NCI-H748 (cell line): ENCODE measurements around the gene KDF1.

Source experiments
- DNase-seq: peaks from one replicate; lab custom pipeline; 2025; ENCODE audit not compliant: unreplicated experiment; lab: John Stamatoyannopoulos, UW

The KDF1 gene

DNA sequence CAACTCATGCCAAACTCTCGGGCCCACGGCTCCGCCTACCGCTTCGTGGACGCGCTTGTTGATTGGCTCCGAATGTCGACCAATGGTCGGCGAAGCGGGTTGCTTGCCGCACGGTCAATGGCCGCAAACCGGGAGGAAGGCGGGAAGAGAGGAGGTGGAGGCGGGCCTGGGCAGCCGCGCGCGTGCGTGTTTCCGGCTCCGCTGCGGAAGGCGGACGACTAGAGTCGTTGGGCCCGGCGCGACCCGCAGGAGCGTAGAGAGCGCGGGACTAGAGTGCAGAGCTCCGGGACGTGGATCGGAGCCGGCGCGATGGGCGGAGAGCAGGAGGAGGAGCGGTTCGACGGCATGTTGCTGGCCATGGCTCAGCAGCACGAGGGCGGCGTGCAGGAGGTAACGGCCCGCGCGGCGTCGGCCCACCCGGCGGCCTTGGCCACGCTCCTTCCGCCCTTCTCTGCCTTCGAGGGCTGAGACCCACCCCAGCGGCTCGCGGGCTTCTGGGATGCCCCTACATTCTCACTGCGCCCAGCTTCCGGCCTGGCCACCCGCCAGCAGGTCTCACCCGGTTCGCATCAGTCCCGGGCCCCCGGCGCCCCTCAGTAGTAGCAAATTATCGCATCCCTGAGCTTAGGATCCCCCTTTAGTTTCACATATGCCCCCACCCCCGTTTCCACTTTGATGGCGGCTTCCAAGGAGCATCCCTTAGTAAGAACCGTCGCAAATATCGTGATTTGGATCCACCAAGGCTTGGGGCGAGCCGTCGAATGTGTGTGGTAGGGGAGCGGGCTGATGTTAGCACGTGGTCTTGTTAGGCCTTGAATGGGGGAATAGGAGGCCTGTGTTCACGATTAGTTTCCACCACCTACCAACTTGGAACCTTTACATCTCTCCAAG is 38.5 kb downstream of the KDF1 start, which contains the start of gene NUDC:
NUDC (plus strand) TSS at position 204 of the 891 bp plus-strand sequence; CDS start at position 310, 106 bp downstream.
- DNase-seq: peak; percentile 96

DNA sequence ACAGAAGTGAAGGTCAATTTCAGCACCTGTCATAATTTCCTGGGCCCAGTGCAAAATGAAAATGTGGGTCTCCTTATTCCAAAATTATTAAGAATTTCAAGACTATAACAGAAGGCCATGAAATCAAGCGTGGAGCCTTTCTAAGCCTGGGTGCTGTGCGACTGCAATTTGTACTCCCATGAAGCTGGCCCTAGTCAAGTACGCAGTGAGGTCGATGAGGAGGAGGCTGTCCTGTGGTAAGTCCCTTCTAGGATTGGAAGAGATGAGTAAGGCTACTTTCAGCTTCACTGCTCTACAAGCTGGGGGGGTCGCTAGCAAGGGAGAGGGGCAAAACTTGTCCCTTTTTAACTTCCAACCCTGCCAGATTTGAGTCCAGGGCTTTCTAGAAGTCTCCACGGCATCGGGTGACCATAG is 39.1 kb downstream of the KDF1 start:
- no peak for DNase-seq

GRCh38 chr1:26915204-26915842 is 44.9 kb downstream of the KDF1 start:
- no peak for DNase-seq

GRCh38 chr1:26913754-26914619 is 46.3 kb downstream of the KDF1 start, which contains the start of gene NR0B2:
Gene NR0B2, minus strand, starts transcription at chr1:26913975. Its CDS starts 35 bp downstream, at chr1:26913940.
- peak; percentile 97 for DNase-seq

DNA sequence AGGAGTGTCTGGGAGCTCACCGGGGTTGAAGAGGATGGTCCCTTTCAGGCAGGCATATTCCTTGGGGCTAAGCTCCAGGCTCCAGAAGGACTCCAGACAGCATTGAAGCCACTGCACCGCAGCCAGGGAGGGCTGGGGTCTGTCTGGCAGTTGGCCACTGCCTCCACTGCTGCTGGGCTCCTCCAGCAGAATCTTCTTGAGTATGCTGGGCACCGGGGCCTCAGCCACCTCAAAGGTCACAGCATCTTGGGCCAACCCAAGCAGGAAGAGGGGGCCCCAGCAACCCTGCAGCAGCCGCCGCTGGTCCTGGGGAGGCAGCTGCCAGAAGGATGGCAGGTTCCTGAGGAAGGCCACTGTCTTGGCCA is 46.9 kb downstream of the KDF1 start:
- DNase-seq: no peak

DNA sequence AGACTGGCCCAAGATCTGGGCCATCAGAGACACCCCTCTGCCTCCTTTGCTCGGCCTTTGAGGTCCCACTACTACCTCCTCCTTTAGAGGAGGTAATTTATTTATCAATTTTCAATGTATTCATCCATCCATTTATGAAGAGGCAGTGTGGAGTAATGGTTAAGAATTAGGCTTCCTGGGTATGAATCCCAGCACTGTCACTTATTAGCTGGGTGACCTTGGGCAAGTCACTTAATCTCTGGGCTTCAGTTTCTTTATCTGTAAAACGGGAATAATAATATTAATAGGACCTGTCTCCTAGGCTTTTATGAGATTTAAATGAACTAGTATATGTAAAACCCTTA is 48.1 kb downstream of the KDF1 start:
- DNase-seq: no peak

DNA sequence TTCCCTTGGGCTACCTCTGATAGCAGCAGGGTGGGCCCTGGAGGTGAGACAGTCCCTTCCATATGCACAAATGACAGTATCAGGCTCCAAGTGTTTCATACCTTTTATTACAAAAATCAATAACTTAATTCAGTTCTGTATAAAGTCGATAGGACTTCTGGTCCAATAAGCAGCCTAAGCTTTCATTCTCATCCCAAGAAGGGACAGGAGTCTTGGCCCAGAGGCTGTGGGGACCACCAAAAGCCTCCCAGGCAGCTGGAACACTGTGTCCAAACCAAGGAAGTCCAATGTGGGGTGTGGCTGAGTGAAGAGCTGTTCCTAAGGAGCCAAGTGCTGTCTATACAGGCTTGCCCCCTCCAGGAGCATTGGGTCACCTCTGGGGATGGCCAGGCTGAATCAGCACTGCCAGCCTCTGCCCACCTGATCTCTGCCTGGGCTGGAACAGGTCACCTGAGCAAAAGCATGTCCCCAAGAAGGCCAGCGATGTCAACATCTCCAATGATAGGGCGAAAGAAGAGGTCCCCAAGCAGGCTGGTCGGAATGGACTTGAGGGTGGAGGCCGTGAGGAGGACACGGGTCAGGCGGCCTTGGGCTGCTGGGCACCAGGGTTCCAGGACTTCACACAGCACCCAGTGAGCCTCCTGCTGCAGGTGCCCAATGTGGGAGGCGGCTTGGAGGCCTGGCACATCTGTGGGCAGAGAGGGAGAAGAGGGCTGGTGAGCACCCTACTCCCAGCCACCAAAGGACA is 48.7 kb downstream of the KDF1 start:
- DNase-seq: no peak

GRCh38 chr1:26910343-26911160 is 49.7 kb downstream of the KDF1 start:
- DNase-seq: no peak

- no peak for DNase-seq
These were observed 50.3 kb downstream of the KDF1 start for GRCh38 chr1:26909951-26910342.

GRCh38 chr1:26907071-26907917 is 53.0 kb downstream of the KDF1 start:
- peak; percentile 69 for DNase-seq

GRCh38 chr1:26900815-26901511 is 59.3 kb downstream of the KDF1 start:
- DNase-seq: no peak

DNA sequence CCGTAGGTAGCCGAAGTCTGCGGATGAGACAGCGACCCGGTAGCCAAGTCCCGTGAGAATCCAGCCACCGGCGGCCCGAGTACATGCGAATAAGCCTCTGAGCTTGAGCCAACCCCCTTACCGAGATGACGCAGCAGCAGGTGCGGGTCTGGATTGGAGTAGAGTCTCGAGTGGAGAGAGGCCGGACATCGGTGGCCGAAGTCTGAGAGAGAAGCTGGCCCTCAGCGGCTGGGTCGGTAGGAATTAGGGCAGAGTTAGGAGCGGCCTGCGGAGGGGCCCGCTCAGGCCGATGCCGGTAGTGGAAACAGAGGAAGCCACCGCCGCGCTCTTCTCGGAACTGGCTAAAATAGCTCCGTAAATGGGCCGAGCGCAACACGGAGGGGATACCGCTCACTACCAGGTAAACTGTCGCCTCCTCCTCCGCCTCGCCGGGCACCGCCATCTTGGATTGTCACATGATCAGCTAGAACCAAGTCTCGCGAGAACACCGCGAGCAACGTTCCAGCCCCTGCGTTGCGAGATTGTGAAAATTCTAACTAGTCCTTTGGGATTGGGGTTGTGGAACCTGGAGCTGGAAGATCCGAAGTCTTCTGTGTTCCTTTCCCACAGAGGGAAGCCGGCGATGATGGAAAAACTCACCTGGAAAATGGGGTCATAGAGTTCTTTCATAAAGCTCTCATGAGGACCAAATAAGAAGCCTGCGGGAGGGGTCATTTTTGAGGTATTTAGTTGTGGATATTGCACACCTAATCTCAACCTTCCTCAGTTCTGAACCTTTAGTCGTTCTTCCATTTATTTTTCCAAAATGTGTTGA is 60.1 kb downstream of the KDF1 start, which contains the start of gene GPATCH3:
GPATCH3 (minus strand) TSS at position 467 of the 814 bp plus-strand sequence; CDS start at position 442, 25 bp downstream.
- peak; percentile 91 for DNase-seq
